ENCODE data around the gene TTC9C.

- peak; percentile 79 for TF ChIP-seq HMGXB4 (CRISPR knock-in tag; IDR thresholded peaks at IDR 0.05)
- TF ChIP-seq IRF2 (CRISPR knock-in tag; IDR thresholded peaks at IDR 0.05; ENCODE audit: borderline replicate concordance, low read depth): no peak
- 0 out of 2 replicates have a peak, but pooled peaks have one; percentile 56 for TF ChIP-seq TP53 (CRISPR knock-in tag; IDR thresholded peaks at IDR 0.05)
- TF ChIP-seq, protein P1, sequence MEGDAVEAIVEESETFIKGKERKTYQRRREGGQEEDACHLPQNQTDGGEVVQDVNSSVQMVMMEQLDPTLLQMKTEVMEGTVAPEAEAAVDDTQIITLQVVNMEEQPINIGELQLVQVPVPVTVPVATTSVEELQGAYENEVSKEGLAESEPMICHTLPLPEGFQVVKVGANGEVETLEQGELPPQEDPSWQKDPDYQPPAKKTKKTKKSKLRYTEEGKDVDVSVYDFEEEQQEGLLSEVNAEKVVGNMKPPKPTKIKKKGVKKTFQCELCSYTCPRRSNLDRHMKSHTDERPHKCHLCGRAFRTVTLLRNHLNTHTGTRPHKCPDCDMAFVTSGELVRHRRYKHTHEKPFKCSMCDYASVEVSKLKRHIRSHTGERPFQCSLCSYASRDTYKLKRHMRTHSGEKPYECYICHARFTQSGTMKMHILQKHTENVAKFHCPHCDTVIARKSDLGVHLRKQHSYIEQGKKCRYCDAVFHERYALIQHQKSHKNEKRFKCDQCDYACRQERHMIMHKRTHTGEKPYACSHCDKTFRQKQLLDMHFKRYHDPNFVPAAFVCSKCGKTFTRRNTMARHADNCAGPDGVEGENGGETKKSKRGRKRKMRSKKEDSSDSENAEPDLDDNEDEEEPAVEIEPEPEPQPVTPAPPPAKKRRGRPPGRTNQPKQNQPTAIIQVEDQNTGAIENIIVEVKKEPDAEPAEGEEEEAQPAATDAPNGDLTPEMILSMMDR (IDR thresholded peaks at IDR 0.05): no peak
- TF ChIP-seq ELF4 (CRISPR knock-in tag; IDR thresholded peaks at IDR 0.05; ENCODE audit: low read depth): 0 out of 2 replicates have a peak, but pooled peaks have one; percentile 41
- peak; percentile 76 for TF ChIP-seq SP1 (CRISPR knock-in tag; conservative IDR thresholded peaks at IDR 0.05)
- TF ChIP-seq ZBTB21 (CRISPR knock-in tag; IDR thresholded peaks at IDR 0.05; ENCODE audit: borderline replicate concordance): no peak
- peak; percentile 96 for TF ChIP-seq ETV6 (CRISPR knock-in tag; IDR thresholded peaks at IDR 0.05)
- TF ChIP-seq FOXK1 (CRISPR knock-in tag; IDR thresholded peaks at IDR 0.05): peak; percentile 89
- TF ChIP-seq, protein P2, sequence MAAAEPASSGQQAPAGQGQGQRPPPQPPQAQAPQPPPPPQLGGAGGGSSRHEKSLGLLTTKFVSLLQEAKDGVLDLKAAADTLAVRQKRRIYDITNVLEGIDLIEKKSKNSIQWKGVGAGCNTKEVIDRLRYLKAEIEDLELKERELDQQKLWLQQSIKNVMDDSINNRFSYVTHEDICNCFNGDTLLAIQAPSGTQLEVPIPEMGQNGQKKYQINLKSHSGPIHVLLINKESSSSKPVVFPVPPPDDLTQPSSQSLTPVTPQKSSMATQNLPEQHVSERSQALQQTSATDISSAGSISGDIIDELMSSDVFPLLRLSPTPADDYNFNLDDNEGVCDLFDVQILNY (CRISPR knock-in tag; IDR thresholded peaks at IDR 0.05): peak; percentile 98
These were observed 968 bp upstream of the TTC9C start, which contains the start of gene HNRNPUL2 for GRCh38 chr11:62727165-62727871.
